Effector memory CD8-positive, alpha-beta T cell (primary cell): ENCODE results near the gene TXNDC15.
"Not testable (repeated sequence)": the region's sequence is repeated elsewhere in the genome, so short reads cannot be mapped to it uniquely, and the experiment has no call there.

Experiments used
- ATAC-seq: fragments of 150-1000 bp; cut with Tn5 transposase; replicated peaks from 2 replicates; pipeline ENCODE4 v1.10.0; 2021; ENCODE audit warnings: mild to moderate bottlenecking, moderate library complexity
- DNase-seq, 3 experiments: peaks; one replicate each; pipeline ENCODE4 v3.0.0; 2021
- H3K27ac Mint-ChIP-seq, 2 donors: one replicate each; pipeline ENCODE4 v1.8.0; 2022; ENCODE audit warnings: mild to moderate bottlenecking in 2 of 2, mixed read lengths in 2 of 2, moderate library complexity in 2 of 2
- H3K27me3 Mint-ChIP-seq, 2 donors: one replicate each; pipeline ENCODE4 v1.8.0; 2022; ENCODE audit warnings: mixed read lengths in 2 of 2
- H3K36me3 Mint-ChIP-seq: one replicate; pipeline ENCODE4 v1.8.0; 2022; ENCODE audit warnings: mild to moderate bottlenecking, moderate library complexity, mixed read lengths; ENCODE audit not compliant: insufficient read depth
- H3K4me1 Mint-ChIP-seq, 2 donors: one replicate each; pipeline ENCODE4 v1.8.0; 2022; ENCODE audit warnings: low read depth in 2 of 2, mixed read lengths in 2 of 2
- H3K4me3 Mint-ChIP-seq, 2 donors: one replicate each; pipeline ENCODE4 v1.8.0; 2022; ENCODE audit warnings: mild to moderate bottlenecking in 2 of 2, mixed read lengths in 2 of 2, moderate library complexity in 2 of 2
- H3K9me3 Mint-ChIP-seq, 2 donors: one replicate each; pipeline ENCODE4 v1.8.0; 2022; ENCODE audit warnings: mixed read lengths in 2 of 2

The TXNDC15 gene

GRCh38 chr5:134889335-134889734, 15.2 kb downstream of the TXNDC15 start:
- peaks cover 41% of the 10 kb centered on the region for H3K36me3 Mint-ChIP-seq
- H3K9me3 Mint-ChIP-seq: no peaks in the 10 kb centered on the region
- H3K27me3 Mint-ChIP-seq: no peaks in the 10 kb centered on the region
- no peak for ATAC-seq
- H3K27ac Mint-ChIP-seq: no peak overlapping the region
- no peak overlapping the region for H3K4me3 Mint-ChIP-seq
- H3K4me1 Mint-ChIP-seq: peaks cover 21 to 27% of the 10 kb centered on the region in 2 donors
- no peak for DNase-seq

GRCh38 chr5:134891473-134891872, 17.3 kb downstream of the TXNDC15 start:
- no peak overlapping the region for H3K4me3 Mint-ChIP-seq
- H3K27ac Mint-ChIP-seq: no peak overlapping the region
- DNase-seq (no peak), ATAC-seq (no peak)
- no peaks in the 10 kb centered on the region for H3K27me3 Mint-ChIP-seq
- H3K4me1 Mint-ChIP-seq: peaks cover 13 to 15% of the 10 kb centered on the region in 2 donors
- H3K9me3 Mint-ChIP-seq: no peaks in the 10 kb centered on the region
- peaks cover 52% of the 10 kb centered on the region for H3K36me3 Mint-ChIP-seq

GRCh38 chr5:134892282-134892681, 18.1 kb downstream of the TXNDC15 start:
- Mint-ChIP-seq H3K9me3 (no peaks in the 10 kb centered on the region), H3K36me3 (peaks cover 56% of the 10 kb centered on the region)
- no peak for ATAC-seq

GRCh38 chr5:134892926-134893325, 18.8 kb downstream of the TXNDC15 start:
- Mint-ChIP-seq H3K27me3 (no peaks in the 10 kb centered on the region), H3K9me3 (no peaks in the 10 kb centered on the region), H3K27ac (peak overlapping the region; percentile 21 to 57), H3K4me1 (peaks cover 6 to 9% of the 10 kb centered on the region in 2 donors), H3K36me3 (peaks cover 55% of the 10 kb centered on the region), H3K4me3 (no peak overlapping the region)
- DNase-seq: no peak
- no peak for ATAC-seq

More at GRCh38 chr5:134892282-134892681, 18.1 kb downstream of the TXNDC15 start:
- Mint-ChIP-seq H3K4me1 (peaks cover 9 to 14% of the 10 kb centered on the region in 2 donors), H3K27me3 (no peaks in the 10 kb centered on the region), H3K27ac (peak overlapping the region; percentile 21 to 57), H3K4me3 (no peak overlapping the region)
- no peak for DNase-seq

GRCh38 chr5:134893748-134894505, 19.8 kb downstream of the TXNDC15 start:
- Mint-ChIP-seq H3K4me1 (peaks cover 6% of the 10 kb centered on the region in 2 donors), H3K27ac (peak overlapping the region in 1 of 2 donors; percentile 35), H3K36me3 (peaks cover 60% of the 10 kb centered on the region), H3K9me3 (no peaks in the 10 kb centered on the region), H3K27me3 (no peaks in the 10 kb centered on the region), H3K4me3 (no peak overlapping the region)
- ATAC-seq (no peak), DNase-seq (no peak)

GRCh38 chr5:134902071-134902801, 28.1 kb downstream of the TXNDC15 start:
- DNase-seq (no peak), ATAC-seq (no peak)
- H3K4me3 Mint-ChIP-seq: no peak overlapping the region
- peak overlapping the region in 1 of 2 donors; percentile 76 for H3K27ac Mint-ChIP-seq
- peaks cover 59% of the 10 kb centered on the region for H3K36me3 Mint-ChIP-seq
- no peaks in the 10 kb centered on the region for H3K9me3 Mint-ChIP-seq
- no peaks in the 10 kb centered on the region for H3K27me3 Mint-ChIP-seq
- H3K4me1 Mint-ChIP-seq: peaks cover 3 to 5% of the 10 kb centered on the region in 2 donors

DNA sequence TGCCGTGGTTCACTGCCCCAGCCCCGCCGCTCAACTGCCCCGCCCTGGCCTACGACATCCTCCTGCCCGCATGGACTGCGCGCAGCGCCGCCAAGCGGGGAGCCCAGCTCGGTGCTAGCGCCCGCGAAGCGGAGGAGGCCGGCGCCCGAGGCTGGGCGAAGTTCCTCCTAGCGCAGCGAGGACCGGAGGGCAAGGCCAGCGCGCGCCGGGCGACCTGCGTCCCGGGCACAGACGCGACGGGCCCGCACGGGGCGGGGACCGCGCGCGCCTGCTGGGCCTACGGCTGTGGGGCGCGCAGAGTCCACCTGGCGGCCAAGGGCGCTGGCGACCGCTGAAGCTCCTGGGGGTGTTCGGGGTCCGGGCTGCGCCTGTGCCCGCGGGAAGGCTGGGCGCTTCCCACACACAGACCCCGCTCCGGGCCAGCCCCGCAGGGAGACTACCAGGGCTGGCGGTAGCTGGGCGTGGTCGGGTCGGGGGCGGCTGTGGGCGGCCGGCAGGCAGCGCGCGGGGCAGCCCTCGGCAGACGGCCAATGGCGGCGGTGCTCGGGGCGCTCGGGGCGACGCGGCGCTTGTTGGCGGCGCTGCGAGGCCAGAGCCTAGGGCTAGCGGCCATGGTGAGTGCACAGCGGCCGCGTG, 30.6 kb downstream of the TXNDC15 start, which contains the start of gene PCBD2:
PCBD2 (plus strand) TSS at position 522 of the 636 bp plus-strand sequence; CDS start at position 531, 9 bp downstream.
- Mint-ChIP-seq H3K36me3 (peaks cover 46% of the 10 kb centered on the region), H3K27me3 (no peaks in the 10 kb centered on the region), H3K4me1 (peaks cover 3 to 5% of the 10 kb centered on the region in 2 donors), H3K9me3 (no peaks in the 10 kb centered on the region), H3K27ac (peak within 1 kb of the TSS; percentile 93 to 98), H3K4me3 (peak within 1 kb of the TSS; percentile 90 to 93)
- ATAC-seq (peak; percentile 85), DNase-seq (peak; percentile 91 to 95 (median 94))

GRCh38 chr5:134905246-134905996, 31.2 kb downstream of the TXNDC15 start:
- no peaks in the 10 kb centered on the region for H3K9me3 Mint-ChIP-seq
- peaks cover 3 to 5% of the 10 kb centered on the region in 2 donors for H3K4me1 Mint-ChIP-seq
- ATAC-seq (peak; percentile 25), DNase-seq (peak; percentile 51 to 73 (median 55))
- H3K27ac Mint-ChIP-seq: peak overlapping the region; percentile 93 to 98
- peak overlapping the region; percentile 90 to 93 for H3K4me3 Mint-ChIP-seq
- H3K27me3 Mint-ChIP-seq: no peaks in the 10 kb centered on the region
- H3K36me3 Mint-ChIP-seq: peaks cover 43% of the 10 kb centered on the region

DNA sequence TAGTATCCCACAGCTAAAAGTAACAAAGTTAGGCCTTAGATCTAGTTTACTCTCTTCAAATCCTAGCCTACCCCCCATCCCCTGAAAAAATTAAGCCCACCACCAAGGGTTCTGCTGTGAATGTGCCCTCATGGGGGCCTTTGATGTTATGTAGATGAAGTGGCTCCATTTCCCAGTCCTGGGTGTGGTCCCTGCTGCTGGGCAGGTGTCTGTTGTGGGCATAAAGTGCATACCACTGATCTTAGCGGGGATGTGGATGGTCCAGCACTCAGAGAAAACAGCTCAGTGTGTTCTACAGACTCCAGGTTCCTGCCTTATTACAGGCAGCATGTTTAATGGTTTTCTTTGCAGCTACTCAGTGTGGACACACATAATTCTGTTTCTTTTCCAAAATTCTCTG, 32.6 kb downstream of the TXNDC15 start:
- H3K27ac Mint-ChIP-seq: peak overlapping the region; percentile 93 to 98
- no peak for DNase-seq
- ATAC-seq: no peak
- peaks cover 41% of the 10 kb centered on the region for H3K36me3 Mint-ChIP-seq
- peaks cover 3 to 5% of the 10 kb centered on the region in 2 donors for H3K4me1 Mint-ChIP-seq
- H3K9me3 Mint-ChIP-seq: no peaks in the 10 kb centered on the region
- peak overlapping the region in 1 of 2 donors; percentile 90 for H3K4me3 Mint-ChIP-seq
- no peaks in the 10 kb centered on the region for H3K27me3 Mint-ChIP-seq

DNA sequence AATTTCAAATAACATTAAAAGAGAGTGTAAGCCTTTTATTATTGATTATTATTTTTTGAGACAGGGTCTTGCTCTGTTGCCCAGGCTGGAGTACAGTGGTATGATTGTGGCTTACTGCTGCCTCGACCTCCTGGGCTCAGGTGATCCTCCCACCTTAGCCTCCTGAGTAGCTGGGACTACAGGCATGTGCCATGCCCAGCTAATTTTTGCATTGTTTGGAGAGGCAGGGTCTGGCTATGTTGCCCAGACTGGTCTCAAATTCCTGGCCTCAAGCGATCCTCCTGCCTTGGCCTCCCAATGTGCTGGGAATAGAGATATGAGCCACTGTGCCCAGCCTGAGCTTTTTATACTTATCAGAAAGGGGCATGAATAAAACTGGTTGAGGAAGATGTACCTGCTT, 36.6 kb downstream of the TXNDC15 start:
- ATAC-seq, H3K4me1 Mint-ChIP-seq, H3K27me3 Mint-ChIP-seq, DNase-seq, H3K9me3 Mint-ChIP-seq, H3K4me3 Mint-ChIP-seq, H3K27ac Mint-ChIP-seq: not testable (repeated sequence)
- H3K36me3 Mint-ChIP-seq: peaks cover 14% of the 10 kb centered on the region

DNA sequence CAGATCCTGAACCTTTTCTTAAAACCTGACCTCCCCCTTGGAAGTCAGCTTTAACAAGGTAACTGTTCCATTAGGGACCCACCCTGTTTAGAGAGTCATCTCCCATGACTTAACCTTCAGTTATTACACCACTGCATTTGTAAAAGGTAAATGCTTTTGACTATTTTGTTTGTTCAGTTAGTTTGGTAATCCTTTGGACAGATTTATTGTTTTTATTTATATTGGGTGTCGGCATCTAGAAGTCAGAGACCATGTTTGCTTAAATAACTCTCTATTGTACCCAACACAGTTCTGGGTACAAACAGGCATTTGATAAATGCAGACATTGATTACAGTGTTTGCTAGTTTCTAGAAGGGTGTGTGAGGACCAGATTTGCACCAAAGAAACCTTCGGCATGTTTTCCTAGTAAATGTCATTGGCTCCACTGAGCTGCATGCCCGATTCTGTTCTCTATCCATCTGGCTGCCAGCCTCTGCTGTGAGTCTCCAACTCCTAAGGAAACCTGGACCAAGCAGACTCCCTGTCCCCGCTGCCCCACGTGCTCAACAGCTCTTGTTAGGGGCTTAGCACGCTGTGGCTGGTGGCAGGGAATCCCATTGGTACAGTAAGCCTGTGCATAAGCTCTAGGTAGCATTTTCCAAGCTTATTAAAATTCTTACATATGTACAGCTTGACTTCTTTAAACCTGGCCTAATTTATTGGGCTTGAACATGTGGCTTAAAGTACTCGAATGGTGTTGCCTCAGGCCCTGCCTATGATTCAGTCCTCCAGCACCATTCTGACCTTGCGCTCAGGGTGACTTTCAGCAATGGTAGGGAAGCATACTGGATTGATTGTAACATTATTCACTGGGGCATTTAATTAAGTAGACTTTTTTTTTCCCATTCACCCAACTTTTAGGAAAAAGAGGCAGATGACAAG, 37.4 kb downstream of the TXNDC15 start:
- Mint-ChIP-seq H3K4me1 (peaks cover 0 to 3% of the 10 kb centered on the region in 2 donors), H3K27me3 (no peaks in the 10 kb centered on the region), H3K4me3 (no peak overlapping the region), H3K9me3 (no peaks in the 10 kb centered on the region), H3K27ac (no peak overlapping the region), H3K36me3 (peaks cover 12% of the 10 kb centered on the region)
- DNase-seq (no peak), ATAC-seq (no peak)

GRCh38 chr5:134913254-134913653, 39.1 kb downstream of the TXNDC15 start:
- Mint-ChIP-seq H3K4me1 (no peaks in the 10 kb centered on the region), H3K36me3 (no peaks in the 10 kb centered on the region), H3K27me3 (no peaks in the 10 kb centered on the region), H3K4me3 (no peak overlapping the region), H3K9me3 (no peaks in the 10 kb centered on the region), H3K27ac (no peak overlapping the region)
- ATAC-seq (no peak), DNase-seq (no peak)
